ENCODE results near the gene SLC35C1.
"Not testable (repeated sequence)": the region's sequence is repeated elsewhere in the genome, so short reads cannot be mapped to it uniquely, and the experiment has no call there.

The SLC35C1 gene

DNA sequence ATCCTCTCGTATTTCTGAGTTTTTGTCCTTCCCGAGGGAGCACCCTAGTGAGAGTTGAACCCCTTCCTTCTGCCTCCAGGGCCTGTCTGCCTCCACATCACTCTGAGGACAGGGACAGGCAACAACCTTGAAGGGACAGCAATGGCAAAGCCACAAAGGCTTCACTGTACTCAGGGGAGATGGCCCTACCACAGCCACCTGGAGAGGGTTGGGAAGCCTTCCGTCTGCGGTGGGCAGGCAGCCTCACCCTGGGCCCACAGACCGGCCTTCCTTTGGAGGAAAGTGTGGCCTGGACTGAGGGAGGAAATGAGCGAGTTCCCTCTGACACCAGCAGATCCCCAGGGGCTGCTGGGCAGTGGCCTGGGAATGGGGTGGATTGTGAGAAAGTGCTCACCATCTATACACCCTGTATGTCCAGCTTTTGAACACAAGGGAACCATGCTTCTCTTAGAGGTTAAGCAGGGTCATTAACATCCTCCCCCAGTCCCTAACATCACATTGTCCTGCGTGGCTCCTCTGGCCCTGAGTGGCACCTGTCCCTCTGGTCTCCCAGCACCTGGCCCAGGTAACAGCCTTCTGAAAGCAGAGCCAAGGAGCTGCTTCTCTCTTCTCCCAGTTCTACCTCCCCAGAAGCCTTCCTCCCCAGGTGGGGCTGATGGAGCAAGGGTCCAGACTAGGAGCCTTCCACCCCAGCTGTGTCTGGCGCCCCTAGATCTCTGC is 6.8 kb downstream of the SLC35C1 start:
- DNase-seq, result no peak

DNA sequence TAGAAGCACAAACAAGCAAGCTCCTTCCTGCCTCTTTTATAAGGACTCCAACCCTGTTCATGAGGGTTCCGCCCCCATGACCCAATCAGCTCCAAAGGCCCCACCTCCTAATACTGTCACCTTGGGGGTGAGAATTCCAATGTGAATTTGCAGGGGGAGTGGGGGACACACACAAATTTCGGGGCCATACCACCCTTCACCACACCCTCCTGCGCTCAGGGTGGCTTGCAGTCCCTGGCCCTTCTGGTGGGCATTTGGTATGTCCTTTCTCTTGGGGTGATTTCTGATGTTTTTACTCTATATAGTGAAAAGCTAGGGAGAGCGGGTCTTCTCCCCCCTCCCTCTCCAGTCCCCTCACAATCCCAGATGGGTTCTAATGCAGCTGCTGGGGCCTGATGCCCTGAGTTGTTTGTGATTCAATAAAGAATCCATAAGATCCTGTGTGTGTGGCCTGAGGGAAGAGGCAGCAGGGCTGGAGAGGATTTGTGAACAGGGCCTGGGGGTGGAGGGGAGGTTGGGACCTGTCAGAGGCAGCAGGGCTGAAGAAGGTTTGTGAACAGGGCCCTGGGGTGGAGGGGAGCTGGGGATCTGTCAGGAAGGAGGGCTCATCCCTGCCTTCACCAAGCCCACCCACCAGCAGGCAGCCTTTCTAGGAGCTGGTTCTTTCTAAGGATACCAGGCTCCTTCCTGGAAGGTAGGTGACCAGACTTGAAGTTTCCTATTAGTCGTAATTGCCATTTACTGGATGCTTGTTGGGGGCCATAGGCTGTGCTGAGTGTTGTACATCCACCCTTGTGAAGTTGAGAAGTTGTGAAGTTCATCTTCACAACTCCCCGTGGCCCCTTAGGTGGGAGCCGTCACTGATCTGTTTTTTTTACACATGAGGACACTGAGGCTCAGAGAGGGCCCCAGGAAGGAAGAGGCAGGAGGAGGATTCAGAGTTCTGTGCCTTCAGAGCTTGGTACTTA is 7.9 kb downstream of the SLC35C1 start:
- no peak for DNase-seq

DNA sequence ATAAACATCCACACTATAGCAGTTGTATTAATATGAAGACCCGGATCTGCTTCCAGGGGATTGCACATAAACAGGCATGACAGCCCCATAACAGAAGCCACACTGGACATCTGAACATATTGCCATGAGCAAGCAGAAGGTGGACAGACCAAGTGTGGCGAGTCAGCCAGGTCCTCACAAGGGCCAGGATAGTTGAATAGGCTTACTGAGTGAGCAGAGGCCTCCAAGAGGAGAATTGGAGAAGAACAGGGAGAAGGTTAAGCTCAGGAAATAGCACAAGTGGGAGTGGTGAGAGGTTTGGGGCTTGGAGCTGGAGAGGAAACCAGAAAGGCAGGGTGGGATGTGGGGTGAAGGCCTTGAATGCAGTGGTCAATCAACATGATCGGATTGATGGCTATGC is 10.8 kb downstream of the SLC35C1 start:
- no peak for DNase-seq

DNA sequence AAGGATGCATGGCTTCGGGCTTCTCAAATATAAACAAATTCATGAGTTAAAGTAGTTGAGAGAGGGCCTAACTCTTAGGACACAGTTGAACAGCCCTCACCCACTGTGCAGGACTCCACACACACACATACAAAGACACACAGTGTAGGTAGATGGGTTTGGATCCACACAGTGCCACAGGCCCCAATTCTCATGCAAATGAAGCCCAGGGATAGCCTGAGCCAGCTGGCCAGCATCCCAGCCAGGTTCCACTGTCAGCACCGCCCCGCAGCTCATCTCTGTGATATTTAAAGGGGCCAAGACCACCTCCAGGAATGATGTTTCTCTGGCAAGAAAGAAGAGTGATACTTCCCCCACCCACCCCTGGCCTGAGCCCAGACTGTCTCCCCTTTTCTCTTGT is 11.7 kb downstream of the SLC35C1 start:
- peak; percentile 59 for DNase-seq

DNA sequence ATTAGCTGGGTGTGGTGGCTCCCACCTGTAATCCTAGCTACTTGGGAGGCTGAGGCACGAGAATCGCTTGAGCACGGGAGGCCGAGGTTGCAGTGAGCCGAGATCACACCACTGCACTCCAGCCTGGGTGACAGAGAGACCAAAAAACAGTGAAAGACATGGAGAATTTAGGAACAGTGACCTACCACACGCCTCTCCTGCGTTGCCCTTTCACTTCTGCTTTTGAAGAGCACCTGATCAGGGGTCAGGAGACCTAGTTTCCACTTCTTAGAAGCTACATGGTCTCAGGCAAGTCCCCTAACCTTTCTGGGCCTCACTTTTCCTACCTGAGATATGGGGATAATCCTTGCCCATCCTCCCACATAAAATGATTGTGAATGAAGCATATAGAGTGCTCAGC is 12.2 kb downstream of the SLC35C1 start:
- DNase-seq, result no peak

DNA sequence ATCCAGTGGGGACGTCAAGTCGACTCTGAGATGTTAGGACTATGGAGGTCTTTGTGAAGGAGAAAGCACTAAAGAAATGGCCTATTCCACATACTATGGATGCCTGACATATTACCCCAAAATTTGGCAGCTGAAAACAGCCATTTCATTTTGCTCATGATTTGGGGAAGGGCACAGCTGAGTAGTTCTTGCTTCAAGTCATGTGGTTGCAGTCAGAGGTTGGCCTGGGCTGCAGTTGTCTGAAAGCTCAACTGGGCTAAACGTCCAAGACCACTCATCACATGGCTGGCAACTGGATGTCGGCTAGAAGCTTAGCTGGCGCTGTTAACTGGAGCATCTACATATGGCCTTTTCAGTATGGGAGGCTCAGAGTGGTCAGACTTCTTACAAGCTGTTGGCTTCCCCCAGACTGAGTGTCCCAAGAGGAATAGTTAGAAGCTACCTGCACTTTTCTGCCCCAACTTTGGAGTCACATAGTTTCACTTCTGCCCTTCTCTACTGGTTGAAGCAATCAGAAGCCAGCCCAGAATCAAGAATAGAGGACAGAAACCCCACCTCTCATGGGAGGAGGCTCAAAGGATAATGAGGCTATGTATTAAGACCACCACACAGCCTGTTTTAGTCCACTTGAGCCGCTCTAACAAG is 14.1 kb downstream of the SLC35C1 start:
- DNase-seq, result no peak

DNA sequence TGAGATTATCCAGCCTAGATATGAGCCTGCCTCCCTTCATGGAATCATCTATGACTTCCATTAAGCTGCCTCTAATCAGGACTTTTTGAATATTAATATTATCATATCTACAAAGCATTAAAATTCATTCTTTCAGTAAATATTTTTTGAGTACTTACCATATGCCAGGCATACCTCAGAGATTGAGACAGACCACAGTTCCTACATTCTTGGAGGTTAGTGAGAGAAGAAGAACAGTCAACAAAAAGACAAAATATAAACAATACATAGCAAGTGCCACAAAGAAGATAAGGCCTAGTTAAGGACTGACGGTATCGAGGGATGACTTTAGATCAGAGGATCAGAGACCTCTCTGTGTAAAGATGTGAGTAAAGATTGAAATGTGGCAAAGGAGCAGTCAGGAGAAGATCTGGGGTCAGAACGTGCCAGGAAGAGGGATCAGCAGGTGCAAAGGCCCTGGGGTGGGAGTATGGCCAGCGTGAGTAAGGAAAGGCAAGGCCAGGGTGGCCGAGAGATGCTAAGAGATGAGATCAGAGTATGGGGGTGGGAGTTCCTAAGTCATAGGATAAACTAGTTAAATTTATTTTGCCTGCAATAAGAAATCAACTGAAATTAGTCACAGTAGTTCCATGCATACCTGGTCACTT is 15.4 kb downstream of the SLC35C1 start:
- no peak for DNase-seq

DNA sequence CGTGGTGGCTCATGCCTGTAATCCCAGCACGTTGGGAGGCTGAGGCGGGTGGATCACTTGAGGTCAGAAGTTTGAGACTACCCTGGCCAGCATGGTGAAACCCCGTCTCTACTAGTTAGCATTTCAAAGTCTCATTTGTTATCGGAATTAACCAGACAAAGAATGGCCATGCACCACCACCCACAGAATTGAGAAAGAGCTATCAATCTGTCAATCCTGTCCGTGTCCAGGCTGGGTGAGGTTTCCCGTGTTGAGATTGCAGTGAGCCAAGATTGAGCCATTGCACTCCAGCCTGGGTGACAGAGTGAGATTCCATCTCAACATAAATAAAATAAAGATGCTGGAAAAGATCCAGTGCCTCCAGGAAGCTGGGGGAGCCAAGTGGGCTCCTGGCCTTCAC is 21.5 kb downstream of the SLC35C1 start:
- DNase-seq, result not testable (repeated sequence)

DNA sequence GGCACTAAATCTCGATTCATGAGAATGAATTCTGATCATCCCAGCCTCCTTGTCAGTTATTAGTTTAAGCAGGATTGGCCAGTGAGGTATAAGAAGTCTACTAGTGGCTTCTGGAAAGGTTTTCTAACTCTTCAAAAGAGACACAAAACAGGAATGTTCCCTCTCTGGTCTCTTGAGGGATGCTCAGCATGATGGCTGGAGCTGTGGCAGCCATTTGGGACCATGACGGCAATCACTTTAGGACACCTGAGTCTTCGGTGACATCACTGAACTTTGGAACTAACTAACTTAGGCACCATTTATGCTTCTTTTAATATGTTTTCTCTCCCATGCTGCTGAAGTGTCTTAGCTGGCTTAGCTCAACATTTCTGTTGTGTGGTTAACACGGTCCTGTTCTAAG is 22.2 kb downstream of the SLC35C1 start:
- no peak for DNase-seq

DNA sequence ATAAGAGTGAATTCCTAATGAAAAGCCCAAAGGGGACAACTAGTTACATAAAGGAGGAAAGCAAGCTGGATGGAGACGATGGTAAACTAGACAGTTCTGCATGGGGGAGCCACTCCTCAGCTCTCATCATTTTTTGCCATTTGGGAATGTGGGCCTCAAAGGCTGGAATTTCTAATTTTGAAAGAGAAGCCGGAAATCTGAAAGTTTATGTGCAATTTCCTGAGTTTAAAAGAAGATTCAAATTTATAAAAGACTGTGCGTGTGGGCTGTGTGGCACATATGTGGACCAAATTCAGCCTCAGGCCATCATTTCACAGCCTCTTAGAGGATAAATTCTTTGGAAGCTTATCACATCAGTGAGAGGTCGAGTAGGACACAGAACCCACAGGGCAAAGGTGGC is 24.0 kb downstream of the SLC35C1 start:
- no peak for DNase-seq

DNA sequence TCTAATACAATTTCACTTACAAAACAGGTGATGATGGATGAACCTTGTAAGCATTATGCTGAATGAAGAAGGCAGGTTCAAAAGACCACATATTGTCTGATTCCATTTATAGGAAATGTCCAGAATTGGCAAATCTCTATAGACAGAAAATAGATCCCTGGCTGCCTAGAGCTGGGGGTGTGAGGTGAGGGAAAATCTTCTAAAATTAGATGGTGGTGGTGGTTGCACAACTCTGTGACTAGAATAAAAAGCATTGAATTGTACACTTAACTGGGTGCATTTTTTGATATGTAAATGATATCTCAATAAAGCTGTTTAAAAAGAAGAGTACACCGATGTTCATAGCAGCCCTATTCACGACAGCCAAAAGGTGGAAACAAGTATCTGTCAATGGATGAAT is 25.6 kb downstream of the SLC35C1 start:
- DNase-seq, result no peak

DNA sequence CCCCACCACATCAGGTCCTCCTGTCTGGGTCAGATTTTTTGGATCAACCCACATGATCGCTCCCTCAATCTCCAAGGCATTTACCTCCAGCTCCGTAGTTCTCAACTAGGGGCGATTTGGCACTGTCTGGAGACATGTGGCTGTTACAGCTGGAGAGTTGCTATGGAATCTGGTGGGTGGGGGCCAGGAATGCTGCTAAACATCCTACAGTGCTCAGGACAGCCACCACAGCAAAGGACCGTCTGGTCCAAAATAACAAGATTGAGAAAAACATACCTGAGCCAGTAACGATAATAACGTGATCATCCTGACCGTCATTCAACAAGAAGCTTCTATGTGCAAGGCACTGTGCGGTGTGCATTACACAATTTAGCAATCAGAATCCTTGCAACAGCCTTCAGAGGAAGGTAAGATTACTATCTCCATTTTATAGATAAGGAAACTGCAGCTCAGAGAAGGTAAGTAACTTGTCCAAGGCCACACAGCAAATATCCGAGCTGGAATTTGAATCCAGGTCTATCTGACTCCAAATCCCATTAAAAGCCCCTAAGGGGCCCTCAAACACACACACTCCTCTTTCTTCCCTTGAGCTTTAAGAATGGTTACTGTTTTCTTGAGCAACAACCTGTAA is 28.0 kb downstream of the SLC35C1 start:
- no peak for DNase-seq

DNA sequence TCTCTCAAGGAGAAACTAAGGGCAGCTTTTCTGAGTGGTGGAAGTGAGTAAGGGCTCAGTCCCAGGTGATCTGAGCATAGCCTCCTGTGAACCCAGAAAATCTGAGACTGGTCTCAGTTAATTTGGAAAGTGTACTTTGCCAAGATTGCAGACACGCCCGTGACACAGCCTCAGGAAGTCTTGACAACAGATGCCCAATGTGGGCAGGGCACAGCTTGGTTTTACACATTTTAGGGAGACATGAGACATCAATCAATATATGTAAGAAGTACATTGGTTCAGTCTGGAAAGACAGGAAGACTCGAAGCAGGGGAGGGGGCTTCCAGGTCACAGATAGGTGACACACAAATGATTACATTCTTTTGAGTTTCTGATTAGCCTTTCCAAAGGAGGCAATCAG is 28.8 kb downstream of the SLC35C1 start:
- no peak for DNase-seq

DNA sequence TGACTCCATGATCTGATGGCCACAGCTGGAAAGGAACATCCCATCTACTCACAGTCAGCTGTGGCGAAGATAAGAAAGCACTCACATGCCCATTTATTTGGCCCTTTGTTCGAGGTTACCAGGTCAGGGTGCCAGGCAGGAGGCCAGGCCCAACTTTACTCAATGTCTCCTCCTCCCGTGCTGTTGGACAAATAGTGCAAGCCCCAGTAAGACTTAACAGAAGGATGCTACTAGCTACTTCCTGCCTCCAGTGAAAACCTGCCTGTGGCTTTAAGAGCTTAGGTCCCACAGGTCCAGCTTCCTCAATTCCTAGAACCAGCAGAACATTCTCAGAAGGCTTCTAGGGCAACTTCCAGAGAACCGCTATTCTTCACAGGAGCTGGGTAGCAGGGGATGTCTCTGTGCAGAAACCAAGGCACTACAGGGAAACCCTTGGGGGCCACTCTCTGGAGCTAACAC is 29.4 kb downstream of the SLC35C1 start:
- no peak for DNase-seq

DNA sequence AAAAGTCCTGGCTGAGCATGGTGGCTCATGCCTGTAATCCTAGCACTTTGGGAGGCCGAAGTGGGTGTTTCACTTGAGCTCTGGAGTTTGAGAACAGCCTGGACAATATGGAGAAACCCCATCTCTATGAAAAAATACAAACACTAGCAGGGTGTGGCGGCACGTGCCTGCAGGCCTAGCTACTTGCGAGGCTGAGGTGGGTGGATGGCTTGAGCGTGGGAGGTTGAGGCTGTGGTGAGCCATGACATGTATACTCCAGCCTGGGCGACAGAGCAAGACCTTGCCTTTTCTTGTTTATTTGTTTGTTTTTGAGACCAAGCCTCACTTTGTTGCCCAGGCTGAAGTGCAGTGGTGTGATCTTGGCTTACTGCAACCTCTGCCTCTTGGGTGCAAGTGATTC is 34.3 kb downstream of the SLC35C1 start:
- no peak for DNase-seq

DNA sequence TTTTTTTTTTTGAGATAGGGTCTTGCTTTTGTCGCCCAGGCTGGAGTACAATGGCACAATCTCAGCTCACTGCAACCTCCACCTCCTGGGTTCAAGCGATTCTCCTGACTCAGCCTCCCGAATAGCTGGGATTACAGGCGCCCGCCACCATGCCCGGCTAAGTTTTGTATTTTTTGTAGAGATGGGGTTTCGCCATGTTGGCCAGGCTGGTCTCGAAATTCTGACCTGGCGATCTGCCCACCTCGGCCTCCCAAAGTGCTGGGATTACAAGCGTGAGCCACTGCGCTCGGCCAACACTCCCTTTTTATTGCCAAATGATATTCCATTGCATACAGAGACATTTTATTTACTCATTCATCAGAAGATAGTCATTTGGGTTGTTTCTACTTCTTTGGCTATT is 35.3 kb downstream of the SLC35C1 start:
- not testable (repeated sequence) for DNase-seq

DNA sequence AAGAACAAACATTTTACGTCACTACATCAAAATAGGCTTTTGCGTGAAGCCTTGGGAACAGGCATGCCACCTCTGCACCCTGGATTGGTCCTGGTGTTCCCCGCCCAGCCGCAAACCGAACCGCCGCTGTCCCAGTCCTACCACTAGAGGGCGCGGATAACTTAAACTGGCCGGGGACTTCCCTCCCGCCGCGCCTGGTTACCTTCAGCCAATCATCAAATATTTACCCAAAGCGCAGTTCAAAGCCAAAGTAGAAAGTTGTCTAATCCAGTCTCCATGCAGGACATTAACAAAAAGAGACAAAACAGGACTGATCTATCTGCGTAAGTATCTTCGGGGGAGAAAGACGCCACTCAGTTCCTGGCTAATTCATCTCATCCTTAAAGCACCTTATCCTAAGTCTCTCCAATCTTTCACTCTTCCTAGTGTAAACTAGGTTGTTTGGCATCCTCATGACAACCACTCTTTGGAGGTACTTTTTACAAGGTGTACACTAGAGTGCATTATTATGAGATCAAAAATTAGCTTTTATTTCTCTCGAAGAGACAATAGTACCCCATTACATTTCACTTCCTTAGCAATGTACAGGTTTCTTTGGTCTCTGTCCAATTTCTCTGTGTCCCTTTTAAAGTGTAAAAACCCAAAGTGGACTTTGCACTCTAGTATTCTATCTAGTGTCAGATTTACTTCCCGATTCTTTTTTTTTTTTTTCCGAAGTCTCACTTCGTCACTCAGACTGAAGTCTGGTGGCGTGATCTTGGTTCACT is 38.4 kb downstream of the SLC35C1 start:
- DNase-seq, result peak; percentile 84

DNA sequence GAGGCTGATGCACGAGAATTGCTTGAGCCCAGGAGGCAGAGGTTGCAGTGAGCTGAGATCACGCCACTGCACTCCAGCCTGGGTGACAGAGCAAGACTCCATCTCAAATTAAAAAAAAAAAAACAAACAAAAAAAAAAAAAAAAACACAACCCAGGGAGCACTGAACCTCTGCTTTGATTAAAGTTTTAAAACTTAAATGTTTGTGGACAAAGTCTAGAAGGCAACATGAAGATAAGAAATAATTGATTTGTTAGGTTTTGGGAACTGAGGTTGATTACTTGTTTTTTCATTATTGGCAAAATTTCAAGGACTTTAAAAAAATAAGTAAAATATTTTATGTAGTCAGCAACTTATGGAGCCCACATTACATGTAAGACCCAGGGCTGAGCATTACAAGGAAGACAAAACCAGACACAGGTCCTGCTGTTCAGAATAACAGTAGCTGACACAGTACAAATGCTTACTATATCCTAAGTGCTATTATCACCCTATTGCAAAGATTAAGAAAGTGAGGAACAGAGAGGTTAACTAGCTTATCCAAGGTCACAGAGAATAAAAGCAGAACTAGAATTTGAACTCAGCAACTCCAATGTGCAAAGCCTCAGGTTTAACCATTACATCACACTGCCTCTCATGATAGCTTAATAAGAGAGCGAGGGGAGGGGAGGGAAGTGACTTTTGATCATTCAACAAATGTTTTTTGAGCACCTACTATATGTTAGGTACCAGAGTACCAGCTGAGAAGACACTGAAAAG is 40.1 kb downstream of the SLC35C1 start:
- no peak for DNase-seq

DNA sequence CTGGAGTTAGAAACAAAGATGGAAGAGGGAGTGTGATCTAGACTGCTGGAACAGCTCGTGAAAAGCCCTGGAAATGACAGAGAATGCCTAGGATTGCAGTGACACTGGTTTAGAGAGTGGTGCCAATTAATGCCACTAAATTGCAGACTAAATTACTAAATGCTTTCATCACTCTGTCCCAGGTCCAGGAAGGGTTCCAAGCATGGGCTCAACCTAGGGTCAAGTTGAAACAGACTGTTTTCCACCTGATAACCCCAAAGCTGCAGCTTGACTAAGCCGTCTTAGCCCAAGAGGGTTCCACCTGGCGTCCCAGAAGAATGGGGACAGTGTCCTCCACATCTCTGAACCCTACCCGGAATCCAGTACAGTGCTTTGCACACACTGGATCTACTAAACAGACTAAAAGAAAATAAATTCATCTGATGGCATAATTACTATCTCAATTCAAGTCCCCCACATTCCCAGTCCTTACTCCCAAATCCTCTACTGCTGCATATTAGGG is 41.3 kb downstream of the SLC35C1 start:
- no peak for DNase-seq

DNA sequence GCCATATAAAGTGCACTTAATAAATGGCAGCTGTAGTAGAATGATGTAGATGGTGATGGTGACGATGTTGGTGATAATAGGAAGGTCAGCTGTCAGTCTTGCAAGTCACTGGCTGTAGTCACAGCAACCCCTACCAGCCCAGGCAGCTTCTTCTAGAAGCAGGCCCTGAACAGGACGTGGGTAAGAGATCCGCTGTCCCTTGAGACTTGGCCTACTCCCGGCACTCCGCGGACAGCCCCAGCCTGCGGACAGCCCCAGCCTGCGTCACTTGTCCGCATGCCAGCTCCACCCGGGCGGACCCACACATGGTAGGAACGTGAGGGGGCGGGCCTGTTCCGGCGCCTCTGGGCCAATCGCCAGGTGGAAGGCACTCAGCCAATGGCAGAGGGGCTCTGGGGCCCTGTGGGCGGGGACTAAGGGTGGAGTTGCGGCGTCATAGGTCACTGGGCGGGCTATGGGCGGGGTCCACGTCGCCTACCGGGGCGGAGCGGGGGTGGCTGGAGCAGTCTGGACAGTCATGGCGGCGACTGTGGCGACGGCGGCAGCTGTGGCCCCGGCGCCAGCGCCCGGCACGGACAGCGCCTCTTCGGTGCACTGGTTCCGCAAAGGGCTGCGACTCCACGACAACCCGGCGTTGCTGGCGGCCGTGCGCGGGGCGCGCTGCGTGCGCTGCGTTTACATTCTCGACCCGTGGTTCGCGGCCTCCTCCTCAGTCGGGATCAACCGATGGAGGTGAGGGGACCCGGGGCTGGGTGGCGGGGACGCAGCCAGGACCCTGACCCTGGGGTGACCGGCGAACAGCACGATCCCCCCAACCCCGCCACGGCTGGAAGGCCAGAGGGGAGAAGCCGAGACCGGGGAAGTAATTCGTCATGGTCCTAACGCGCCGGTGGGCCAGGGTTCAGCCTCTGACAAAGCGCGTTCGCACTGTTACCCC is 42.3 kb downstream of the SLC35C1 start, which contains the start of gene CRY2:
TSS of gene CRY2 (plus strand) at position 502 of the 937 bp plus-strand sequence. CDS start at position 518, 16 bp downstream.
- DNase-seq, result peak; percentile 98
